HCT116 (cell line): Measurements from ENCODE around the gene GPRC5B. TPM values are rescaled to one million over a fixed set of nuclear protein-coding genes. Genes with fewer than 3 reads are reported as not detected.

Source experiments
- ATAC-seq: fragments of 200-7000 bp; cut with Tn5 transposase; 2 replicates; pipeline ENCODE4 v1.9.1; 2020; ENCODE audit warnings: mild to moderate bottlenecking, moderate library complexity
- BruUV-seq: library from RNA; stranded (reverse); fragments of 400-500 nt; replicated peaks from 2 replicates; lab custom pipeline; 2021; lab: Mats Ljungman, UMichigan
- CTCF ChIA-PET: fragments of 300-600 bp; sonication (Branson Sonifier 250); formaldehyde crosslinking; loops from one replicate; lab custom pipeline; 2021; ENCODE audit warnings: antibody characterized with exemption; lab: Charles Lee
- POLR2A ChIA-PET: fragments of 300-600, 350-600 bp; sonication (Branson Sonifier 250); formaldehyde crosslinking; loops from one replicate; lab custom pipeline; 2021; ENCODE audit warnings: antibody characterized with exemption; lab: Charles Lee
- RAD21 ChIA-PET, 2 experiments: fragments of 300-600 bp; sonication (Branson Sonifier 250); formaldehyde crosslinking; loops; one replicate each; lab custom pipeline; 2023; ENCODE audit warnings: low total read pairs in 2 of 2; ENCODE audit not compliant: uncharacterized antibody in 2 of 2, unreplicated experiment in 2 of 2, low non-redundant PET in 1 of 2; lab: Charles Lee
- DNase-seq: peaks from one replicate; pipeline ENCODE4 v3.0.0-alpha.2; 2010; ENCODE audit warnings: low read depth, low spot score
- H2AFZ ChIP-seq: fragments of 200-600 bp; shearing (Covaris generic), sonication (generic); 2 replicates; pipeline ENCODE4 v1.6.1; 2017; ENCODE audit warnings: low read depth, mixed run types, mixed read lengths, antibody characterized with exemption, low read length; ENCODE audit not compliant: poor library complexity, severe bottlenecking
- H3K27ac ChIP-seq: 2 replicates; pipeline ENCODE4 v1.5.1; 2012; ENCODE audit warnings: low read depth, low read length
- H3K27me3 ChIP-seq: fragments of 200-600 bp; sonication (generic); 2 replicates; pipeline ENCODE4 v1.6.1; 2016; ENCODE audit warnings: mixed run types, low read length, mixed read lengths; ENCODE audit not compliant: insufficient read depth
- H3K36me3 ChIP-seq, 2 experiments: fragments of 200-500 bp in 1 of 2; fragments of 200-600 bp in 1 of 2; sonication (Bioruptor generic) in 1 of 2; sonication (generic) in 1 of 2; 2 replicates each; pipeline versions ENCODE4 v1.5.1 to v1.6.1; 2014 to 2016; ENCODE audit warnings: low read length in 2 of 2, inconsistent platforms in 1 of 2, mixed read lengths in 1 of 2, mixed run types in 1 of 2; ENCODE audit not compliant: insufficient read depth in 2 of 2, control insufficient read depth in 1 of 2
- H3K4me1 ChIP-seq, 2 experiments: fragments of 200-600 bp in 1 of 2; sonication (generic) in 1 of 2; 2 replicates each; pipeline versions ENCODE4 v1.5.1 to v1.6.1; 2012 to 2017; ENCODE audit warnings: low read length in 2 of 2, inconsistent platforms in 1 of 2, mild to moderate bottlenecking in 1 of 2, mixed read lengths in 1 of 2, mixed run types in 1 of 2, moderate library complexity in 1 of 2; ENCODE audit not compliant: insufficient read depth in 2 of 2, control insufficient read depth in 1 of 2
- H3K4me2 ChIP-seq: fragments of 200-600 bp; sonication (generic); 2 replicates; pipeline ENCODE4 v1.6.1; 2017; ENCODE audit warnings: mixed run types, low read length, mixed read lengths
- H3K4me3 ChIP-seq, 2 experiments: fragments of 200-600 bp in 1 of 2; sonication (generic) in 1 of 2; replicated peaks in 1 of 2; 2 replicates each; pipeline ENCODE4 v1.5.1; 2011 to 2016; ENCODE audit warnings: low read length in 2 of 2, control low read depth in 1 of 2, low read depth in 1 of 2, mild to moderate bottlenecking in 1 of 2, mixed read lengths in 1 of 2, mixed run types in 1 of 2
- H3K79me2 ChIP-seq: fragments of 200-600 bp; sonication (generic); 2 replicates; pipeline ENCODE4 v1.6.1; 2017; ENCODE audit warnings: mild to moderate bottlenecking, mixed run types, low read length, moderate library complexity, mixed read lengths; ENCODE audit not compliant: insufficient read depth
- H3K9ac ChIP-seq: fragments of 200-600 bp; sonication (generic); 2 replicates; pipeline ENCODE4 v1.6.1; 2016; ENCODE audit warnings: low read length, mixed read lengths
- H3K9me2 ChIP-seq: fragments of 200-600 bp; sonication (generic), shearing (Covaris generic); 2 replicates; pipeline ENCODE4 v1.6.1; 2017; ENCODE audit warnings: mixed run types, mild to moderate bottlenecking, moderate library complexity; ENCODE audit not compliant: insufficient read depth
- H3K9me3 ChIP-seq, 2 experiments: fragments of 200-500 bp in 1 of 2; fragments of 200-600 bp in 1 of 2; sonication (Bioruptor generic) in 1 of 2; sonication (generic) in 1 of 2; 2 replicates each; pipeline ENCODE4 v1.6.1; 2014 to 2017; ENCODE audit warnings: low read length in 2 of 2, mixed read lengths in 2 of 2, inconsistent platforms in 1 of 2, low read depth in 1 of 2, mild to moderate bottlenecking in 1 of 2, mixed run types in 1 of 2, moderate library complexity in 1 of 2; ENCODE audit not compliant: control insufficient read depth in 1 of 2, insufficient read depth in 1 of 2
- H4K20me1 ChIP-seq: fragments of 200-600 bp; sonication (generic), shearing (Covaris generic); 2 replicates; pipeline ENCODE4 v1.6.1; 2017; ENCODE audit warnings: mixed run types, mild to moderate bottlenecking, moderate library complexity; ENCODE audit not compliant: insufficient read depth
- EGR1 ChIP-seq: IDR thresholded peaks from 2 replicates; pipeline ENCODE4 v1.6.1; 2012; ENCODE audit warnings: low read depth
- ELF1 ChIP-seq: IDR thresholded peaks from 2 replicates; pipeline ENCODE4 v1.6.1; 2012; ENCODE audit warnings: low read depth, borderline replicate concordance
- EZH2 ChIP-seq: fragments of 200-600 bp; sonication (generic); IDR thresholded peaks from 2 replicates; pipeline ENCODE4 v1.6.1; 2017; ENCODE audit warnings: antibody characterized with exemption, mixed run types
- MAX ChIP-seq: IDR thresholded peaks from 2 replicates; pipeline ENCODE4 v1.6.1; 2012
- REST ChIP-seq: IDR thresholded peaks from 2 replicates; pipeline ENCODE4 v1.6.1; 2012; ENCODE audit warnings: low read depth
- TCF7L2 ChIP-seq: IDR thresholded peaks from 2 replicates; pipeline ENCODE4 v1.7.0; 2011; ENCODE audit warnings: borderline replicate concordance, inconsistent platforms; ENCODE audit not compliant: insufficient read depth, insufficient read length; ENCODE audit errors: extremely low read depth
- YY1 ChIP-seq: IDR thresholded peaks from 2 replicates; pipeline ENCODE4 v1.6.1; 2011; ENCODE audit warnings: low read length, low read depth, moderate library complexity, mild to moderate bottlenecking; ENCODE audit not compliant: insufficient replicate concordance; ENCODE audit errors: extremely low read depth
- ZFX ChIP-seq: fragments of 450-650 bp; IDR thresholded peaks from 2 replicates; pipeline ENCODE4 v1.6.1; 2017
- ZNF274 ChIP-seq: fragments of 200-500 bp; sonication (Bioruptor generic); IDR thresholded peaks from 2 replicates; pipeline ENCODE4 v1.6.1; 2014; ENCODE audit warnings: mild to moderate bottlenecking, low read depth, low read length, inconsistent platforms
- intact Hi-C: fragments of 100-400 bp; cut with micrococcal nuclease; formaldehyde crosslinking; loops from 2 replicates; pipeline ENCODE4 v1.10.0; 2022
- total RNA-seq: library from RNA; stranded (reverse); gene quantifications from one replicate; pipeline ENCODE4 v1.2.1, GENCODE V29; 2021; ENCODE audit not compliant: unreplicated experiment
- TF ChIP-seq, protein P1 (sequence below): IDR thresholded peaks from 2 replicates; pipeline ENCODE4 v1.6.1; 2011; ENCODE audit warnings: mild to moderate bottlenecking, low read length, moderate library complexity; ENCODE audit not compliant: insufficient replicate concordance; ENCODE audit errors: extremely low read depth

GPRC5B gene
- total RNA-seq, 1 experiment from 2014 or later, result 7.2 TPM

- no peak for TF ChIP-seq REST
- TF ChIP-seq EZH2, result no peak
- no peak for TF ChIP-seq ZFX
These were observed 622 bp downstream of the GPRC5B start (continued) for GRCh38 chr16:19883966-19884485.

- Histone ChIP-seq H3K9me2 (no peaks in the 10 kb centered on the region), H3K4me1 (peaks cover 3 to 15% of the 10 kb centered on the region in 2 experiments; a peak in 3 of 4 replicates), H2AFZ (no peak overlapping the region), H3K9me3 (no peaks in the 10 kb centered on the region), H3K27me3 (no peaks in the 10 kb centered on the region), H3K9ac (no peak overlapping the region), H3K27ac (no peak overlapping the region), H4K20me1 (no peaks in the 10 kb centered on the region), H3K4me2 (peak overlapping the region; percentile 82), H3K36me3 (no peaks in the 10 kb centered on the region), H3K79me2 (no peaks in the 10 kb centered on the region), H3K4me3 (no peak overlapping the region)
- CTCF ChIA-PET, result interaction anchor here (1.5 kb wide), 2 partner anchors 282 to 300 kb away, joined by 6 to 19 read pairs; no protein-coding TSS in a partner anchor
- DNase-seq (no peak), ATAC-seq (no peak)
- RAD21 ChIA-PET, result no interaction called here
- intact Hi-C loops, result loop anchor here (10.0 kb wide), 1 partner anchor 799 kb away; no protein-coding TSS in a partner anchor
- no TSS peak for BruUV-seq
- TF ChIP-seq ELF1 (no peak), TCF7L2 (no peak), YY1 (no peak), EGR1 (no peak), ZNF274 (no peak), MAX (no peak)
- TF ChIP-seq, protein P1, sequence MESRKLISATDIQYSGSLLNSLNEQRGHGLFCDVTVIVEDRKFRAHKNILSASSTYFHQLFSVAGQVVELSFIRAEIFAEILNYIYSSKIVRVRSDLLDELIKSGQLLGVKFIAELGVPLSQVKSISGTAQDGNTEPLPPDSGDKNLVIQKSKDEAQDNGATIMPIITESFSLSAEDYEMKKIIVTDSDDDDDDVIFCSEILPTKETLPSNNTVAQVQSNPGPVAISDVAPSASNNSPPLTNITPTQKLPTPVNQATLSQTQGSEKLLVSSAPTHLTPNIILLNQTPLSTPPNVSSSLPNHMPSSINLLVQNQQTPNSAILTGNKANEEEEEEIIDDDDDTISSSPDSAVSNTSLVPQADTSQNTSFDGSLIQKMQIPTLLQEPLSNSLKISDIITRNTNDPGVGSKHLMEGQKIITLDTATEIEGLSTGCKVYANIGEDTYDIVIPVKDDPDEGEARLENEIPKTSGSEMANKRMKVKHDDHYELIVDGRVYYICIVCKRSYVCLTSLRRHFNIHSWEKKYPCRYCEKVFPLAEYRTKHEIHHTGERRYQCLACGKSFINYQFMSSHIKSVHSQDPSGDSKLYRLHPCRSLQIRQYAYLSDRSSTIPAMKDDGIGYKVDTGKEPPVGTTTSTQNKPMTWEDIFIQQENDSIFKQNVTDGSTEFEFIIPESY, result no peak
- POLR2A ChIA-PET, result no interaction called here
These were observed 1.2 kb downstream of the GPRC5B start for GRCh38 chr16:19883296-19883965.
